Measurements from ENCODE around the gene PPIL3.
A peak's percentile ranks its signal among the peaks of the same experiment; 100 is the strongest.

The PPIL3 gene

GRCh38 chr2:200861617-200862155 is 27.2 kb downstream of the PPIL3 start:
- H3K4me3 ChIP-seq (ENCODE audit: low read depth in 1 of 2, low read length in 2 of 2): peak overlapping the region; percentile 80 to 98
- no peaks in the 10 kb centered on the region for H3K9me3 ChIP-seq (ENCODE audit: control insufficient read depth in 1 of 2, low read length in 2 of 2)
- H3K27me3 ChIP-seq (ENCODE audit: control insufficient read depth in 1 of 2, insufficient read depth in 2 of 2, low read length in 2 of 2): no peaks in the 10 kb centered on the region
- H3K36me3 ChIP-seq (ENCODE audit: control insufficient read depth in 1 of 2, insufficient read depth in 2 of 2, low read length in 2 of 2): peaks cover 24 to 37% of the 10 kb centered on the region in 2 donors
- no peak overlapping the region for H3K27ac ChIP-seq (ENCODE audit: low read depth, low read length)
- peaks cover 17 to 26% of the 10 kb centered on the region in 2 donors for H3K4me1 ChIP-seq (ENCODE audit: control insufficient read depth in 1 of 2, insufficient read depth in 2 of 2, low read length in 2 of 2)
- peak overlapping the region; percentile 18 to 100 for H3K9ac ChIP-seq (ENCODE audit: low read depth in 1 of 2, low read length in 2 of 2)

GRCh38 chr2:200860092-200860795 is 28.6 kb downstream of the PPIL3 start:
- peaks cover 31 to 52% of the 10 kb centered on the region in 2 donors for H3K36me3 ChIP-seq (ENCODE audit: control insufficient read depth in 1 of 2, insufficient read depth in 2 of 2, low read length in 2 of 2)
- no peak overlapping the region for H3K27ac ChIP-seq (ENCODE audit: low read depth, low read length)
- no peaks in the 10 kb centered on the region for H3K27me3 ChIP-seq (ENCODE audit: control insufficient read depth in 1 of 2, insufficient read depth in 2 of 2, low read length in 2 of 2)
- no peaks in the 10 kb centered on the region for H3K9me3 ChIP-seq (ENCODE audit: control insufficient read depth in 1 of 2, low read length in 2 of 2)
- no peak overlapping the region for H3K9ac ChIP-seq (ENCODE audit: low read depth in 1 of 2, low read length in 2 of 2)
- peak overlapping the region in 1 of 2 donors; percentile 80 for H3K4me3 ChIP-seq (ENCODE audit: low read depth in 1 of 2, low read length in 2 of 2)
- H3K4me1 ChIP-seq (ENCODE audit: control insufficient read depth in 1 of 2, insufficient read depth in 2 of 2, low read length in 2 of 2): peaks cover 16 to 25% of the 10 kb centered on the region in 2 donors

GRCh38 chr2:200856806-200857205 is 32.1 kb downstream of the PPIL3 start:
- no peaks in the 10 kb centered on the region for H3K9me3 ChIP-seq (ENCODE audit: control insufficient read depth in 1 of 2, low read length in 2 of 2)
- H3K27ac ChIP-seq (ENCODE audit: low read depth, low read length): no peak overlapping the region
- peaks cover 59 to 86% of the 10 kb centered on the region in 2 donors for H3K36me3 ChIP-seq (ENCODE audit: control insufficient read depth in 1 of 2, insufficient read depth in 2 of 2, low read length in 2 of 2)
- no peak overlapping the region for H3K9ac ChIP-seq (ENCODE audit: low read depth in 1 of 2, low read length in 2 of 2)
- no peaks in the 10 kb centered on the region for H3K27me3 ChIP-seq (ENCODE audit: control insufficient read depth in 1 of 2, insufficient read depth in 2 of 2, low read length in 2 of 2)
- peaks cover 14 to 23% of the 10 kb centered on the region in 2 donors for H3K4me1 ChIP-seq (ENCODE audit: control insufficient read depth in 1 of 2, insufficient read depth in 2 of 2, low read length in 2 of 2)
- no peak overlapping the region for H3K4me3 ChIP-seq (ENCODE audit: low read depth in 1 of 2, low read length in 2 of 2)

GRCh38 chr2:200852605-200853004 is 36.3 kb downstream of the PPIL3 start:
- H3K9me3 ChIP-seq (ENCODE audit: control insufficient read depth in 1 of 2, low read length in 2 of 2): no peaks in the 10 kb centered on the region
- H3K27me3 ChIP-seq (ENCODE audit: control insufficient read depth in 1 of 2, insufficient read depth in 2 of 2, low read length in 2 of 2): no peaks in the 10 kb centered on the region
- H3K27ac ChIP-seq (ENCODE audit: low read depth, low read length): no peak overlapping the region
- H3K4me1 ChIP-seq (ENCODE audit: control insufficient read depth in 1 of 2, insufficient read depth in 2 of 2, low read length in 2 of 2): no peaks in the 10 kb centered on the region
- H3K9ac ChIP-seq (ENCODE audit: low read depth in 1 of 2, low read length in 2 of 2): no peak overlapping the region
- peaks cover 48 to 68% of the 10 kb centered on the region in 2 donors for H3K36me3 ChIP-seq (ENCODE audit: control insufficient read depth in 1 of 2, insufficient read depth in 2 of 2, low read length in 2 of 2)
- no peak overlapping the region for H3K4me3 ChIP-seq (ENCODE audit: low read depth in 1 of 2, low read length in 2 of 2)

- no peaks in the 10 kb centered on the region for H3K27me3 ChIP-seq (ENCODE audit: control insufficient read depth in 1 of 2, insufficient read depth in 2 of 2, low read length in 2 of 2)
- H3K4me1 ChIP-seq (ENCODE audit: control insufficient read depth in 1 of 2, insufficient read depth in 2 of 2, low read length in 2 of 2): no peaks in the 10 kb centered on the region
- no peak overlapping the region for H3K27ac ChIP-seq (ENCODE audit: low read depth, low read length)
- no peak overlapping the region for H3K9ac ChIP-seq (ENCODE audit: low read depth in 1 of 2, low read length in 2 of 2)
- no peak overlapping the region for H3K4me3 ChIP-seq (ENCODE audit: low read depth in 1 of 2, low read length in 2 of 2)
- no peaks in the 10 kb centered on the region for H3K9me3 ChIP-seq (ENCODE audit: control insufficient read depth in 1 of 2, low read length in 2 of 2)
- peaks cover 42 to 58% of the 10 kb centered on the region in 2 donors for H3K36me3 ChIP-seq (ENCODE audit: control insufficient read depth in 1 of 2, insufficient read depth in 2 of 2, low read length in 2 of 2)
These were observed 37.3 kb downstream of the PPIL3 start for GRCh38 chr2:200851398-200852248.

- Histone ChIP-seq H3K9me3 (ENCODE audit: control insufficient read depth in 1 of 2, low read length in 2 of 2) (no peaks in the 10 kb centered on the region), H3K27ac (ENCODE audit: low read depth, low read length) (no peak overlapping the region), H3K4me1 (ENCODE audit: control insufficient read depth in 1 of 2, insufficient read depth in 2 of 2, low read length in 2 of 2) (no peaks in the 10 kb centered on the region), H3K36me3 (ENCODE audit: control insufficient read depth in 1 of 2, insufficient read depth in 2 of 2, low read length in 2 of 2) (peaks cover 36 to 48% of the 10 kb centered on the region in 2 donors), H3K27me3 (ENCODE audit: control insufficient read depth in 1 of 2, insufficient read depth in 2 of 2, low read length in 2 of 2) (no peaks in the 10 kb centered on the region), H3K9ac (ENCODE audit: low read depth in 1 of 2, low read length in 2 of 2) (no peak overlapping the region), H3K4me3 (ENCODE audit: low read depth in 1 of 2, low read length in 2 of 2) (no peak overlapping the region)
These were observed 38.2 kb downstream of the PPIL3 start for GRCh38 chr2:200850512-200851256.

GRCh38 chr2:200847939-200848338 is 40.9 kb downstream of the PPIL3 start:
- H3K9ac ChIP-seq (ENCODE audit: low read depth in 1 of 2, low read length in 2 of 2): no peak overlapping the region
- no peaks in the 10 kb centered on the region for H3K4me1 ChIP-seq (ENCODE audit: control insufficient read depth in 1 of 2, insufficient read depth in 2 of 2, low read length in 2 of 2)
- H3K27me3 ChIP-seq (ENCODE audit: control insufficient read depth in 1 of 2, insufficient read depth in 2 of 2, low read length in 2 of 2): no peaks in the 10 kb centered on the region
- no peak overlapping the region for H3K4me3 ChIP-seq (ENCODE audit: low read depth in 1 of 2, low read length in 2 of 2)
- H3K36me3 ChIP-seq (ENCODE audit: control insufficient read depth in 1 of 2, insufficient read depth in 2 of 2, low read length in 2 of 2): peaks cover 16 to 21% of the 10 kb centered on the region in 2 donors
- no peak overlapping the region for H3K27ac ChIP-seq (ENCODE audit: low read depth, low read length)
- H3K9me3 ChIP-seq (ENCODE audit: control insufficient read depth in 1 of 2, low read length in 2 of 2): no peaks in the 10 kb centered on the region

GRCh38 chr2:200847269-200847668 is 41.6 kb downstream of the PPIL3 start:
- Histone ChIP-seq H3K27ac (ENCODE audit: low read depth, low read length) (no peak overlapping the region), H3K27me3 (ENCODE audit: control insufficient read depth in 1 of 2, insufficient read depth in 2 of 2, low read length in 2 of 2) (no peaks in the 10 kb centered on the region), H3K4me1 (ENCODE audit: control insufficient read depth in 1 of 2, insufficient read depth in 2 of 2, low read length in 2 of 2) (no peaks in the 10 kb centered on the region), H3K4me3 (ENCODE audit: low read depth in 1 of 2, low read length in 2 of 2) (no peak overlapping the region), H3K36me3 (ENCODE audit: control insufficient read depth in 1 of 2, insufficient read depth in 2 of 2, low read length in 2 of 2) (peaks cover 9 to 14% of the 10 kb centered on the region in 2 donors), H3K9ac (ENCODE audit: low read depth in 1 of 2, low read length in 2 of 2) (no peak overlapping the region), H3K9me3 (ENCODE audit: control insufficient read depth in 1 of 2, low read length in 2 of 2) (no peaks in the 10 kb centered on the region)

GRCh38 chr2:200845669-200846325 is 43.1 kb downstream of the PPIL3 start:
- Histone ChIP-seq H3K36me3 (ENCODE audit: control insufficient read depth in 1 of 2, insufficient read depth in 2 of 2, low read length in 2 of 2) (no peaks in the 10 kb centered on the region), H3K9me3 (ENCODE audit: control insufficient read depth in 1 of 2, low read length in 2 of 2) (no peaks in the 10 kb centered on the region), H3K4me3 (ENCODE audit: low read depth in 1 of 2, low read length in 2 of 2) (no peak overlapping the region), H3K27ac (ENCODE audit: low read depth, low read length) (no peak overlapping the region), H3K27me3 (ENCODE audit: control insufficient read depth in 1 of 2, insufficient read depth in 2 of 2, low read length in 2 of 2) (no peaks in the 10 kb centered on the region), H3K4me1 (ENCODE audit: control insufficient read depth in 1 of 2, insufficient read depth in 2 of 2, low read length in 2 of 2) (no peaks in the 10 kb centered on the region), H3K9ac (ENCODE audit: low read depth in 1 of 2, low read length in 2 of 2) (no peak overlapping the region)
